Activated CD8-positive, alpha-beta T cell treated with anti-CD3 and anti-CD28 coated beads for 36 hours (primary cell): Measurements from ENCODE around the gene SAMD4A. TPM values are rescaled to one million over a fixed set of nuclear protein-coding genes. Genes with fewer than 3 reads are reported as not detected.

ENCODE experiments used
- ATAC-seq: fragments of 200-7000 bp; cut with Tn5 transposase; one replicate; pipeline ENCODE4 v1.10.0; 2021; ENCODE audit warnings: mild to moderate bottlenecking, moderate library complexity
- CTCF ChIA-PET: fragments of 350-600 bp; sonication (Branson Sonifier 250); formaldehyde crosslinking; loops from one replicate; lab custom pipeline; 2021; ENCODE audit warnings: antibody characterized with exemption; lab: Charles Lee
- POLR2A ChIA-PET: fragments of 350-600 bp; sonication (Branson Sonifier 250); formaldehyde crosslinking; loops from one replicate; lab custom pipeline; 2021; ENCODE audit warnings: antibody characterized with exemption; lab: Charles Lee
- DNase-seq: peaks from one replicate; pipeline ENCODE4 v3.0.0-alpha.2; 2020
- H3K27ac Mint-ChIP-seq: one replicate; pipeline ENCODE4 v1.8.0; 2021; ENCODE audit warnings: mild to moderate bottlenecking, mixed read lengths
- H3K27me3 Mint-ChIP-seq: one replicate; pipeline ENCODE4 v1.8.0; 2021; ENCODE audit warnings: mixed read lengths
- H3K36me3 Mint-ChIP-seq: one replicate; pipeline ENCODE4 v1.8.0; 2021; ENCODE audit warnings: low read depth, mixed read lengths
- H3K4me1 Mint-ChIP-seq: one replicate; pipeline ENCODE4 v1.8.0; 2021; ENCODE audit warnings: low read depth, mixed read lengths
- H3K4me3 Mint-ChIP-seq: one replicate; pipeline ENCODE4 v1.8.0; 2021; ENCODE audit warnings: mild to moderate bottlenecking, moderate library complexity, mixed read lengths
- H3K9me3 Mint-ChIP-seq: one replicate; pipeline ENCODE4 v1.8.0; 2021; ENCODE audit warnings: mixed read lengths
- intact Hi-C: fragments of 100-400 bp; cut with micrococcal nuclease; formaldehyde crosslinking; loops from one replicate; pipeline ENCODE4 v1.10.0; 2022
- total RNA-seq, 2 experiments: library from RNA; stranded (reverse); gene quantifications; one replicate each; pipeline ENCODE4 v1.2.3, GENCODE V29; 2021
- TF ChIP-seq, protein P1 (sequence below): fragments of 200-600 bp; IDR thresholded peaks from one replicate; pipeline ENCODE4 v1.8.0; 2022; ENCODE audit warnings: antibody characterized with exemption, mild to moderate bottlenecking

Gene SAMD4A
- total RNA-seq, 2 experiments from 2014 or later = 4.5 to 4.9 TPM

GRCh38 chr14:54582334-54582733 is 15.4 kb downstream of the SAMD4A start:
- Mint-ChIP-seq H3K9me3 (no peaks in the 10 kb centered on the region), H3K27ac (no peak overlapping the region), H3K4me3 (no peak overlapping the region), H3K36me3 (no peaks in the 10 kb centered on the region), H3K4me1 (no peaks in the 10 kb centered on the region), H3K27me3 (peaks cover 2% of the 10 kb centered on the region)
- POLR2A ChIA-PET = interaction anchor here (1.7 kb wide), 1 partner anchor 15 kb away, joined by 5 read pairs; the partner anchor contains the start of gene SAMD4A
- CTCF ChIA-PET = interaction anchor here (0.9 to 1.6 kb wide), 7 partner anchors 7 to 192 kb away, joined by 3 to 5 read pairs (median 3); no protein-coding TSS in a partner anchor
- intact Hi-C loops = no loop called here
- DNase-seq (no peak), ATAC-seq (no peak)
- TF ChIP-seq, protein P1, sequence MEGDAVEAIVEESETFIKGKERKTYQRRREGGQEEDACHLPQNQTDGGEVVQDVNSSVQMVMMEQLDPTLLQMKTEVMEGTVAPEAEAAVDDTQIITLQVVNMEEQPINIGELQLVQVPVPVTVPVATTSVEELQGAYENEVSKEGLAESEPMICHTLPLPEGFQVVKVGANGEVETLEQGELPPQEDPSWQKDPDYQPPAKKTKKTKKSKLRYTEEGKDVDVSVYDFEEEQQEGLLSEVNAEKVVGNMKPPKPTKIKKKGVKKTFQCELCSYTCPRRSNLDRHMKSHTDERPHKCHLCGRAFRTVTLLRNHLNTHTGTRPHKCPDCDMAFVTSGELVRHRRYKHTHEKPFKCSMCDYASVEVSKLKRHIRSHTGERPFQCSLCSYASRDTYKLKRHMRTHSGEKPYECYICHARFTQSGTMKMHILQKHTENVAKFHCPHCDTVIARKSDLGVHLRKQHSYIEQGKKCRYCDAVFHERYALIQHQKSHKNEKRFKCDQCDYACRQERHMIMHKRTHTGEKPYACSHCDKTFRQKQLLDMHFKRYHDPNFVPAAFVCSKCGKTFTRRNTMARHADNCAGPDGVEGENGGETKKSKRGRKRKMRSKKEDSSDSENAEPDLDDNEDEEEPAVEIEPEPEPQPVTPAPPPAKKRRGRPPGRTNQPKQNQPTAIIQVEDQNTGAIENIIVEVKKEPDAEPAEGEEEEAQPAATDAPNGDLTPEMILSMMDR = no peak

GRCh38 chr14:54584097-54584496 is 17.2 kb downstream of the SAMD4A start:
- no peaks in the 10 kb centered on the region for H3K9me3 Mint-ChIP-seq
- no peak for ATAC-seq
- intact Hi-C loops = no loop called here
- H3K27ac Mint-ChIP-seq = no peak overlapping the region
- TF ChIP-seq, protein P1 = no peak
- H3K27me3 Mint-ChIP-seq = peaks cover 2% of the 10 kb centered on the region
- no peak for DNase-seq
- CTCF ChIA-PET = no interaction called here
- no peaks in the 10 kb centered on the region for H3K4me1 Mint-ChIP-seq
- H3K4me3 Mint-ChIP-seq = no peak overlapping the region
- POLR2A ChIA-PET = no interaction called here
- no peaks in the 10 kb centered on the region for H3K36me3 Mint-ChIP-seq

DNA sequence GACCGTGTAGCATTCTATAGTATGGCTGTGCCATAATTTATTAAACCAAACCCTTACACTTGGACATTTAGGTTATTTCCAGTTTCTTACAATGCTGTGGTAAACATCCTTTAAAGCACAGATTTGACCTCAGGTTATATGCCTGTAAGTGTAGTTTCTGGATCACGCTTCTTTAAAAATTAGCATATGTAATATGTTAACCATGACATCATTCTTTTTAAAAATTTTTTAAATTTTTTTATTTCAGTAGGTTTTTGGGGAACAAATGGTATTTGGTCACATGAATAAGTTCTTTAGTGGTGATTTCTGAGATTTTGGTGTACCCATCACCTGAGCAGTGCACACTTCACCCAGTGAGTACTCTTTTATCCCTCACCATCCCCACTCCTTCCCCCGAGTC is 18.3 kb downstream of the SAMD4A start:
- peaks cover 2% of the 10 kb centered on the region for H3K27me3 Mint-ChIP-seq
- H3K4me1 Mint-ChIP-seq = no peaks in the 10 kb centered on the region
- intact Hi-C loops = no loop called here
- no peaks in the 10 kb centered on the region for H3K9me3 Mint-ChIP-seq
- no peak overlapping the region for H3K4me3 Mint-ChIP-seq
- ATAC-seq (no peak), DNase-seq (no peak)
- no peaks in the 10 kb centered on the region for H3K36me3 Mint-ChIP-seq
- H3K27ac Mint-ChIP-seq = no peak overlapping the region
- TF ChIP-seq, protein P1 = no peak
- ChIA-PET CTCF (no interaction called here), POLR2A (no interaction called here)

DNA sequence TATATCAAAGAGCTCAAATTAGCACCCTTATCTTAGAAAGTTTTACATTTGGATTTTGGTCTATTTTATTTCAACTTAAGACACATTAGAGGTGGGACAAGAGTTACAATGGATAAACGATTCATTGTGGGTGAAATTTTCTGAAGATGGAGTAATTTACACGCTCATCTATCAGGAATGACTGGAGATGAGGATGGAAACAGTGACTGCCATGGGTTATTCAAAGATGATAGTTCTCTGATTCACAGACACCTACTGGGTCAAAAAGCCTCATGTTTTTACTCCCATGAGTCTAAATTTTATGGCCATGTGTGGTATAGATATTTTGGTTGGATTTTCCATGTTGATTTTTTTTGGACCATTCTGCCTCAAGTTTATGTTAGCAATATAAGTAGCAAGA is 22.1 kb downstream of the SAMD4A start:
- ChIA-PET POLR2A (interaction anchor here (0.7 kb wide), 1 partner anchor 12 kb away, joined by 3 read pairs; no protein-coding TSS in a partner anchor), CTCF (no interaction called here)
- intact Hi-C loops = no loop called here
- H3K4me3 Mint-ChIP-seq = no peak overlapping the region
- DNase-seq (no peak), ATAC-seq (no peak)
- no peak overlapping the region for H3K27ac Mint-ChIP-seq
- no peaks in the 10 kb centered on the region for H3K36me3 Mint-ChIP-seq
- peaks cover 4% of the 10 kb centered on the region for H3K4me1 Mint-ChIP-seq
- TF ChIP-seq, protein P1 = no peak
- H3K9me3 Mint-ChIP-seq = no peaks in the 10 kb centered on the region
- peaks cover 13% of the 10 kb centered on the region for H3K27me3 Mint-ChIP-seq

DNA sequence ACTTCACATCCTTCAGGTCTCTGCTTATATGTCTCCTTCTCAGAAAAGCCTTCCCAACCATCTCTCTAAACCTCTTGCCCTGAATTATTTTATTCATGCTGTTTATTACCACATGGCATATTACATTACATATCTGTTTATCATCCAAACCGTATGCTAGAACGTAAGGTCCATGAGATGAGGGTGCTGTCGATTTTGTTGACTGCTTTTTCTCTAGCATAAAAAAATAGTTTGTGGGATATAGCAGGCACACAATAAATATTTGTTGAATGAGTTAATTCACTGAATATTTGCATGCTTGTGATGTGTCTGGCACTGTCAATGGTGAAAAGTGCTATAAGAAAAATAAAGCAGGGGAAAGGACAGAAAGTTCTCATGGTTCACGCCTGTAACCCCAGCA is 22.9 kb downstream of the SAMD4A start:
- ATAC-seq (no peak), DNase-seq (no peak)
- H3K36me3 Mint-ChIP-seq = no peaks in the 10 kb centered on the region
- no peak overlapping the region for H3K27ac Mint-ChIP-seq
- TF ChIP-seq, protein P1 = no peak
- intact Hi-C loops = no loop called here
- no peaks in the 10 kb centered on the region for H3K9me3 Mint-ChIP-seq
- ChIA-PET POLR2A (no interaction called here), CTCF (no interaction called here)
- peaks cover 8% of the 10 kb centered on the region for H3K4me1 Mint-ChIP-seq
- no peak overlapping the region for H3K4me3 Mint-ChIP-seq
- H3K27me3 Mint-ChIP-seq = peaks cover 16% of the 10 kb centered on the region
